GM21737 (cell line): ENCODE measurements around the gene RAP1GAP.
"Not testable (repeated sequence)": the region's sequence is repeated elsewhere in the genome, so short reads cannot be mapped to it uniquely, and the experiment has no call there.

ENCODE experiments used
- ATAC-seq: cut with Tn5 transposase; IDR thresholded peaks from one replicate; pipeline ENCODE4 v1.9.1; 2021; ENCODE audit warnings: mild to moderate bottlenecking, moderate library complexity; ENCODE audit not compliant: unreplicated experiment

The RAP1GAP gene

GRCh38 chr1:21680381-21680780 lies 11.2 kb upstream of the RAP1GAP start:
- no peak for ATAC-seq

GRCh38 chr1:21677168-21677567 lies 8.0 kb upstream of the RAP1GAP start:
- no peak for ATAC-seq

- no peak for ATAC-seq
These were observed 5.8 kb upstream of the RAP1GAP start for GRCh38 chr1:21674957-21675356.

GRCh38 chr1:21673853-21674252 lies 4.7 kb upstream of the RAP1GAP start:
- ATAC-seq: not testable (repeated sequence)

GRCh38 chr1:21673277-21673780 lies 4.2 kb upstream of the RAP1GAP start:
- no peak for ATAC-seq

- no peak for ATAC-seq
These were observed 3.5 kb upstream of the RAP1GAP start for GRCh38 chr1:21672478-21673276.

GRCh38 chr1:21671915-21672314 lies 2.8 kb upstream of the RAP1GAP start:
- no peak for ATAC-seq

- ATAC-seq: no peak
These were observed 2.1 kb upstream of the RAP1GAP start for GRCh38 chr1:21670956-21671902.

GRCh38 chr1:21670059-21670881 lies 1.1 kb upstream of the RAP1GAP start:
- ATAC-seq: no peak

- no peak for ATAC-seq
These were observed 253 bp downstream of the RAP1GAP start for GRCh38 chr1:21668951-21669257.

- no peak for ATAC-seq
These were observed 766 bp downstream of the RAP1GAP start for GRCh38 chr1:21668232-21668950.

- no peak for ATAC-seq
These were observed 1.6 kb downstream of the RAP1GAP start for GRCh38 chr1:21667348-21668231.

GRCh38 chr1:21666576-21667320 lies 2.4 kb downstream of the RAP1GAP start:
- no peak for ATAC-seq

GRCh38 chr1:21665711-21666575 lies 3.2 kb downstream of the RAP1GAP start:
- no peak for ATAC-seq

GRCh38 chr1:21664806-21665588 lies 4.2 kb downstream of the RAP1GAP start:
- no peak for ATAC-seq

- ATAC-seq: no peak
These were observed 5.0 kb downstream of the RAP1GAP start for GRCh38 chr1:21663951-21664805.
